WTC11 (cell line): Measurements from ENCODE around the gene AVPR1B. TPM values are rescaled to one million over a fixed set of nuclear protein-coding genes. Genes with fewer than 3 reads are reported as not detected.

Experiments
- ATAC-seq: fragments of 200-7000 bp; cut with Tn5 transposase; 2 replicates; pipeline ENCODE4 v1.10.0; 2021; ENCODE audit warnings: mild to moderate bottlenecking, moderate library complexity
- CTCF ChIA-PET: fragments of 300-600 bp; sonication (Branson Sonifier 250); formaldehyde crosslinking; loops from one replicate; lab custom pipeline; 2021; ENCODE audit warnings: antibody characterized with exemption; lab: Charles Lee
- POLR2A ChIA-PET: fragments of 350-600 bp; sonication (Branson Sonifier 250); formaldehyde crosslinking; loops from one replicate; lab custom pipeline; 2021; ENCODE audit warnings: antibody characterized with exemption; lab: Charles Lee
- DNase-seq: peaks from one replicate; pipeline ENCODE4 v3.0.0; 2021; ENCODE audit warnings: low spot score
- H3K27ac Mint-ChIP-seq: 2 replicates; pipeline ENCODE4 v1.8.0; 2021; ENCODE audit warnings: mixed read lengths
- H3K27me3 Mint-ChIP-seq: 2 replicates; pipeline ENCODE4 v1.8.0; 2021; ENCODE audit warnings: low read depth, mild to moderate bottlenecking, moderate library complexity, mixed read lengths
- H3K36me3 Mint-ChIP-seq: 2 replicates; pipeline ENCODE4 v1.8.0; 2021; ENCODE audit warnings: mixed read lengths
- H3K4me1 Mint-ChIP-seq: 2 replicates; pipeline ENCODE4 v1.8.0; 2022; ENCODE audit warnings: mixed read lengths
- H3K4me3 Mint-ChIP-seq: 2 replicates; pipeline ENCODE4 v1.8.0; 2021; ENCODE audit warnings: mild to moderate bottlenecking, moderate library complexity, mixed read lengths
- H3K9me3 Mint-ChIP-seq: 2 replicates; pipeline ENCODE4 v1.8.0; 2021; ENCODE audit warnings: mixed read lengths
- ATF1 ChIP-seq: sonication (generic); formaldehyde crosslinking; IDR thresholded peaks from 2 replicates; pipeline ENCODE4 v1.8.1; 2023; ENCODE audit warnings: mild to moderate bottlenecking, moderate library complexity, missing genetic modification reagents
- GRHL2 ChIP-seq: fragments of 250-450 bp; sonication (Bioruptor Pico); IDR thresholded peaks from 2 replicates; pipeline ENCODE4 v1.8.0; 2022; ENCODE audit warnings: mild to moderate bottlenecking, moderate library complexity; ENCODE audit not compliant: insufficient replicate concordance, severe bottlenecking
- HMGA2 ChIP-seq: fragments of 250-450 bp; sonication (Bioruptor Pico); IDR thresholded peaks from 2 replicates; pipeline ENCODE4 v1.4.0; 2021; ENCODE audit warnings: mild to moderate bottlenecking, moderate library complexity
- KAT7 ChIP-seq: sonication (generic); formaldehyde crosslinking; IDR thresholded peaks from 2 replicates; pipeline ENCODE4 v1.8.1; 2023; ENCODE audit warnings: missing genetic modification reagents, mild to moderate bottlenecking, borderline replicate concordance
- NFATC4 ChIP-seq: fragments of 250-450 bp; sonication (Bioruptor Pico); IDR thresholded peaks from 2 replicates; pipeline ENCODE4 v1.9.0; 2021; ENCODE audit warnings: mild to moderate bottlenecking
- RELA ChIP-seq: sonication (generic); formaldehyde crosslinking; IDR thresholded peaks from 2 replicates; pipeline ENCODE4 v1.8.1; 2022; ENCODE audit warnings: missing genetic modification reagents, mild to moderate bottlenecking, borderline replicate concordance
- RORB ChIP-seq: fragments of 250-450 bp; sonication (Bioruptor Pico); IDR thresholded peaks from 2 replicates; pipeline ENCODE4 v1.9.0; 2021; ENCODE audit warnings: mild to moderate bottlenecking
- SMAD4 ChIP-seq: sonication (generic); formaldehyde crosslinking; IDR thresholded peaks from 2 replicates; pipeline ENCODE4 v1.8.0; 2022; ENCODE audit warnings: mild to moderate bottlenecking, missing genetic modification reagents
- ZNF138 ChIP-seq: sonication (generic); formaldehyde crosslinking; conservative IDR thresholded peaks from 2 replicates; pipeline ENCODE4 v1.8.1; 2022; ENCODE audit warnings: mild to moderate bottlenecking, moderate library complexity, missing genetic modification reagents
- ZNF416 ChIP-seq: fragments of 250-450 bp; sonication (Bioruptor Pico); IDR thresholded peaks from 2 replicates; pipeline ENCODE4 v1.9.0; 2021; ENCODE audit warnings: mild to moderate bottlenecking, inconsistent platforms
- total RNA-seq: library from RNA; stranded (reverse); gene quantifications from 3 replicates; pipeline ENCODE4 v1.2.3, GENCODE V29; 2021
- TF ChIP-seq, protein P1 (sequence below): sonication (generic); formaldehyde crosslinking; IDR thresholded peaks from 2 replicates; pipeline ENCODE4 v1.8.1; 2023; ENCODE audit warnings: mild to moderate bottlenecking, missing genetic modification reagents, moderate library complexity
- TF ChIP-seq, protein P2 (sequence below): sonication (generic); formaldehyde crosslinking; IDR thresholded peaks from 2 replicates; pipeline ENCODE4 v1.8.1; 2022; ENCODE audit warnings: mild to moderate bottlenecking, missing genetic modification reagents, moderate library complexity, borderline replicate concordance
- TF ChIP-seq, protein P3 (sequence below): fragments of 250-450 bp; sonication (Bioruptor Pico); IDR thresholded peaks from 2 replicates; pipeline ENCODE4 v1.9.0; 2021; ENCODE audit warnings: mild to moderate bottlenecking
- TF ChIP-seq, protein P4 (sequence below): sonication (generic); formaldehyde crosslinking; IDR thresholded peaks from 2 replicates; pipeline ENCODE4 v1.8.0; 2022; ENCODE audit warnings: mild to moderate bottlenecking, missing genetic modification reagents
- TF ChIP-seq, protein P5 (sequence below): sonication (generic); formaldehyde crosslinking; IDR thresholded peaks from 2 replicates; pipeline ENCODE4 v1.8.1; 2022; ENCODE audit warnings: low read depth, missing genetic modification reagents, borderline replicate concordance
- TF ChIP-seq, protein P6 (sequence below): sonication (generic); formaldehyde crosslinking; IDR thresholded peaks from 2 replicates; pipeline ENCODE4 v1.8.1; 2022; ENCODE audit warnings: low read depth, mild to moderate bottlenecking, moderate library complexity, missing genetic modification reagents, borderline replicate concordance
- TF ChIP-seq, protein P7 (sequence below): sonication (generic); formaldehyde crosslinking; IDR thresholded peaks from 2 replicates; pipeline ENCODE4 v1.8.0; 2023; ENCODE audit warnings: missing genetic modification reagents
- TF ChIP-seq, protein P8 (sequence below): sonication (generic); formaldehyde crosslinking; conservative IDR thresholded peaks from 2 replicates; pipeline ENCODE4 v1.8.1; 2022; ENCODE audit warnings: mild to moderate bottlenecking, missing genetic modification reagents
- TF ChIP-seq, protein P9 (sequence below): sonication (generic); formaldehyde crosslinking; IDR thresholded peaks from 2 replicates; pipeline ENCODE4 v1.8.0; 2023; ENCODE audit warnings: mild to moderate bottlenecking, missing genetic modification reagents

AVPR1B gene
- total RNA-seq, 1 experiment from 2014 or later, result 0.68 TPM

DNA sequence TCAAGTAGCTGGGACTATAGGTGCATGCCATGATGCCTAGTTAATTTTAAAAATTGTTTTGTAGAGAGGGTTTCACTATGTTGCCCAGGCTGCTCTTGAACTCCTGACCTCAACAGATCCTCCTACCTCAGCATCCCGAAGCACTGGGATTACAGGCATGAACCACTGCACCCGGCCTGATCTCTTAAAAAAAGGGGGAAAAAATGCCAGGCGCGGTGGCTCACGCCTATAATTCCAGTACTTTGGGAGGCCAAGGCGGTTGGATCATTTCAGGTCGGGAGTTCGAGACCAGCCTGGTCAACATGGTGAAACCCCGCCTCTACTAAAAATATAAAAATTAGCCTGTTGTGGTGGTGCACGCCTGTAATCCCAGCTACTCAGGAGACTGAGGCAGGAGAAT is 13.2 kb downstream of the AVPR1B start:
- POLR2A ChIA-PET, result no interaction called here
- H3K27me3 Mint-ChIP-seq, result no peaks in the 10 kb centered on the region
- H3K36me3 Mint-ChIP-seq, result no peaks in the 10 kb centered on the region
- ATAC-seq, result no peak
- CTCF ChIA-PET, result interaction anchor here (0.6 to 12.7 kb wide), 3 partner anchors 73 to 185 kb away, joined by 3 to 121 read pairs (median 79); no protein-coding TSS in a partner anchor
- DNase-seq, result no peak
- H3K9me3 Mint-ChIP-seq, result no peaks in the 10 kb centered on the region
- no peak for TF ChIP-seq SMAD4
- TF ChIP-seq, protein P1, sequence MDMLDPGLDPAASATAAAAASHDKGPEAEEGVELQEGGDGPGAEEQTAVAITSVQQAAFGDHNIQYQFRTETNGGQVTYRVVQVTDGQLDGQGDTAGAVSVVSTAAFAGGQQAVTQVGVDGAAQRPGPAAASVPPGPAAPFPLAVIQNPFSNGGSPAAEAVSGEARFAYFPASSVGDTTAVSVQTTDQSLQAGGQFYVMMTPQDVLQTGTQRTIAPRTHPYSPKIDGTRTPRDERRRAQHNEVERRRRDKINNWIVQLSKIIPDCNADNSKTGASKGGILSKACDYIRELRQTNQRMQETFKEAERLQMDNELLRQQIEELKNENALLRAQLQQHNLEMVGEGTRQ (CRISPR knock-in tag), result no peak
- no peak for TF ChIP-seq RELA
- TF ChIP-seq, protein P2, sequence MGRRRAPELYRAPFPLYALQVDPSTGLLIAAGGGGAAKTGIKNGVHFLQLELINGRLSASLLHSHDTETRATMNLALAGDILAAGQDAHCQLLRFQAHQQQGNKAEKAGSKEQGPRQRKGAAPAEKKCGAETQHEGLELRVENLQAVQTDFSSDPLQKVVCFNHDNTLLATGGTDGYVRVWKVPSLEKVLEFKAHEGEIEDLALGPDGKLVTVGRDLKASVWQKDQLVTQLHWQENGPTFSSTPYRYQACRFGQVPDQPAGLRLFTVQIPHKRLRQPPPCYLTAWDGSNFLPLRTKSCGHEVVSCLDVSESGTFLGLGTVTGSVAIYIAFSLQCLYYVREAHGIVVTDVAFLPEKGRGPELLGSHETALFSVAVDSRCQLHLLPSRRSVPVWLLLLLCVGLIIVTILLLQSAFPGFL, result no peak
- TF ChIP-seq, protein P3, sequence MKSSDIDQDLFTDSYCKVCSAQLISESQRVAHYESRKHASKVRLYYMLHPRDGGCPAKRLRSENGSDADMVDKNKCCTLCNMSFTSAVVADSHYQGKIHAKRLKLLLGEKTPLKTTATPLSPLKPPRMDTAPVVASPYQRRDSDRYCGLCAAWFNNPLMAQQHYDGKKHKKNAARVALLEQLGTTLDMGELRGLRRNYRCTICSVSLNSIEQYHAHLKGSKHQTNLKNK (CRISPR knock-in tag), result no peak
- no peak for TF ChIP-seq KAT7 (CRISPR knock-in tag)
- TF ChIP-seq ATF1 (CRISPR knock-in tag), result no peak
- TF ChIP-seq, protein P4, sequence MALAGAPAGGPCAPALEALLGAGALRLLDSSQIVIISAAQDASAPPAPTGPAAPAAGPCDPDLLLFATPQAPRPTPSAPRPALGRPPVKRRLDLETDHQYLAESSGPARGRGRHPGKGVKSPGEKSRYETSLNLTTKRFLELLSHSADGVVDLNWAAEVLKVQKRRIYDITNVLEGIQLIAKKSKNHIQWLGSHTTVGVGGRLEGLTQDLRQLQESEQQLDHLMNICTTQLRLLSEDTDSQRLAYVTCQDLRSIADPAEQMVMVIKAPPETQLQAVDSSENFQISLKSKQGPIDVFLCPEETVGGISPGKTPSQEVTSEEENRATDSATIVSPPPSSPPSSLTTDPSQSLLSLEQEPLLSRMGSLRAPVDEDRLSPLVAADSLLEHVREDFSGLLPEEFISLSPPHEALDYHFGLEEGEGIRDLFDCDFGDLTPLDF (CRISPR knock-in tag), result no peak
- TF ChIP-seq, protein P5, sequence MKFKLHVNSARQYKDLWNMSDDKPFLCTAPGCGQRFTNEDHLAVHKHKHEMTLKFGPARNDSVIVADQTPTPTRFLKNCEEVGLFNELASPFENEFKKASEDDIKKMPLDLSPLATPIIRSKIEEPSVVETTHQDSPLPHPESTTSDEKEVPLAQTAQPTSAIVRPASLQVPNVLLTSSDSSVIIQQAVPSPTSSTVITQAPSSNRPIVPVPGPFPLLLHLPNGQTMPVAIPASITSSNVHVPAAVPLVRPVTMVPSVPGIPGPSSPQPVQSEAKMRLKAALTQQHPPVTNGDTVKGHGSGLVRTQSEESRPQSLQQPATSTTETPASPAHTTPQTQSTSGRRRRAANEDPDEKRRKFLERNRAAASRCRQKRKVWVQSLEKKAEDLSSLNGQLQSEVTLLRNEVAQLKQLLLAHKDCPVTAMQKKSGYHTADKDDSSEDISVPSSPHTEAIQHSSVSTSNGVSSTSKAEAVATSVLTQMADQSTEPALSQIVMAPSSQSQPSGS (CRISPR knock-in tag), result no peak
- TF ChIP-seq HMGA2 (CRISPR knock-in tag), result no peak
- TF ChIP-seq, protein P6, sequence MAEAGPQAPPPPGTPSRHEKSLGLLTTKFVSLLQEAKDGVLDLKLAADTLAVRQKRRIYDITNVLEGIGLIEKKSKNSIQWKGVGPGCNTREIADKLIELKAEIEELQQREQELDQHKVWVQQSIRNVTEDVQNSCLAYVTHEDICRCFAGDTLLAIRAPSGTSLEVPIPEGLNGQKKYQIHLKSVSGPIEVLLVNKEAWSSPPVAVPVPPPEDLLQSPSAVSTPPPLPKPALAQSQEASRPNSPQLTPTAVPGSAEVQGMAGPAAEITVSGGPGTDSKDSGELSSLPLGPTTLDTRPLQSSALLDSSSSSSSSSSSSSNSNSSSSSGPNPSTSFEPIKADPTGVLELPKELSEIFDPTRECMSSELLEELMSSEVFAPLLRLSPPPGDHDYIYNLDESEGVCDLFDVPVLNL (CRISPR knock-in tag), result no peak
- no peak overlapping the region for H3K27ac Mint-ChIP-seq
- no peaks in the 10 kb centered on the region for H3K4me1 Mint-ChIP-seq
- no peak overlapping the region for H3K4me3 Mint-ChIP-seq

DNA sequence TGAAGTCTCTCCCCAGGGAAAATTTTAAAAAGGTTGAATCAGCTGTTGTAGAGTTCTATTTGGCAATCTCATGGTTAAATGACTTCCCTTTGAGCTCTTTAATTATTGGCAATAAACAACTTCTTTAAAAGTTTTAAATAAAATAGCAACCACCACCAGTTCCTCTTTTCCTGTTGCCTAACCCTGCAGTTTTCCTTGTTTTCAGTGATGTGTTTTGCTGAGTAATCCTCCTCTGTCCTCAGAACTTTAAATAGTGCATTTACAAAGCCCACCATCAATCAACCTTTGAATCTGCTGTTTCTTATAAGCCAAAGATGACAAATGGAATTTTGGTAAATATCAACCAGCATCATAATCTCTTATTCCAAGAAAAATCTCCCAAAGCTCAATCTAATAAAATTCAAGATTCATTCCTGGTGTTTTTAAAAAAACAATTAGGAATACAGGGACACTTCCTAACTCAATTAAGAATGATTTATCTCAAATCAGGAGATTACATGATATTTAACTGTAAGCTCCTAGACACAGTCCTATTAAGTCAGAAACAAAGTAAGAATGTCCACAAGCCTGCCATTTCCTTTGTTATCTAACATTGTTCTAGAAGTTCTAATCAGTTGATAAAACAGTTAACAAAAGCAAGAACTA is 14.8 kb downstream of the AVPR1B start:
- ATAC-seq (no peak), DNase-seq (no peak)
- ChIA-PET CTCF (interaction anchor here (0.6 to 12.7 kb wide), 5 partner anchors 72 to 125 kb away, joined by 3 to 121 read pairs (median 11); no protein-coding TSS in a partner anchor), POLR2A (no interaction called here)
- Mint-ChIP-seq H3K4me1 (no peaks in the 10 kb centered on the region), H3K9me3 (no peaks in the 10 kb centered on the region), H3K27ac (no peak overlapping the region), H3K4me3 (no peak overlapping the region), H3K36me3 (no peaks in the 10 kb centered on the region), H3K27me3 (no peaks in the 10 kb centered on the region)
- TF ChIP-seq, protein P7, sequence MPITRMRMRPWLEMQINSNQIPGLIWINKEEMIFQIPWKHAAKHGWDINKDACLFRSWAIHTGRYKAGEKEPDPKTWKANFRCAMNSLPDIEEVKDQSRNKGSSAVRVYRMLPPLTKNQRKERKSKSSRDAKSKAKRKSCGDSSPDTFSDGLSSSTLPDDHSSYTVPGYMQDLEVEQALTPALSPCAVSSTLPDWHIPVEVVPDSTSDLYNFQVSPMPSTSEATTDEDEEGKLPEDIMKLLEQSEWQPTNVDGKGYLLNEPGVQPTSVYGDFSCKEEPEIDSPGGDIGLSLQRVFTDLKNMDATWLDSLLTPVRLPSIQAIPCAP (CRISPR knock-in tag), result no peak
- no peak for TF ChIP-seq ZNF416 (CRISPR knock-in tag)
- TF ChIP-seq NFATC4 (CRISPR knock-in tag), result no peak
- TF ChIP-seq, protein P8, sequence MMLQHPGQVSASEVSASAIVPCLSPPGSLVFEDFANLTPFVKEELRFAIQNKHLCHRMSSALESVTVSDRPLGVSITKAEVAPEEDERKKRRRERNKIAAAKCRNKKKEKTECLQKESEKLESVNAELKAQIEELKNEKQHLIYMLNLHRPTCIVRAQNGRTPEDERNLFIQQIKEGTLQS (CRISPR knock-in tag), result no peak
- TF ChIP-seq HMGA2 (CRISPR knock-in tag), result no peak
- no peak for TF ChIP-seq ZNF138
- TF ChIP-seq, protein P9, sequence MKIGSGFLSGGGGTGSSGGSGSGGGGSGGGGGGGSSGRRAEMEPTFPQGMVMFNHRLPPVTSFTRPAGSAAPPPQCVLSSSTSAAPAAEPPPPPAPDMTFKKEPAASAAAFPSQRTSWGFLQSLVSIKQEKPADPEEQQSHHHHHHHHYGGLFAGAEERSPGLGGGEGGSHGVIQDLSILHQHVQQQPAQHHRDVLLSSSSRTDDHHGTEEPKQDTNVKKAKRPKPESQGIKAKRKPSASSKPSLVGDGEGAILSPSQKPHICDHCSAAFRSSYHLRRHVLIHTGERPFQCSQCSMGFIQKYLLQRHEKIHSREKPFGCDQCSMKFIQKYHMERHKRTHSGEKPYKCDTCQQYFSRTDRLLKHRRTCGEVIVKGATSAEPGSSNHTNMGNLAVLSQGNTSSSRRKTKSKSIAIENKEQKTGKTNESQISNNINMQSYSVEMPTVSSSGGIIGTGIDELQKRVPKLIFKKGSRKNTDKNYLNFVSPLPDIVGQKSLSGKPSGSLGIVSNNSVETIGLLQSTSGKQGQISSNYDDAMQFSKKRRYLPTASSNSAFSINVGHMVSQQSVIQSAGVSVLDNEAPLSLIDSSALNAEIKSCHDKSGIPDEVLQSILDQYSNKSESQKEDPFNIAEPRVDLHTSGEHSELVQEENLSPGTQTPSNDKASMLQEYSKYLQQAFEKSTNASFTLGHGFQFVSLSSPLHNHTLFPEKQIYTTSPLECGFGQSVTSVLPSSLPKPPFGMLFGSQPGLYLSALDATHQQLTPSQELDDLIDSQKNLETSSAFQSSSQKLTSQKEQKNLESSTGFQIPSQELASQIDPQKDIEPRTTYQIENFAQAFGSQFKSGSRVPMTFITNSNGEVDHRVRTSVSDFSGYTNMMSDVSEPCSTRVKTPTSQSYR (CRISPR knock-in tag), result no peak
- TF ChIP-seq GRHL2 (CRISPR knock-in tag), result no peak
- no peak for TF ChIP-seq RORB
